ENCODE measurements around the gene CDH23. TPM values are rescaled to one million over a fixed set of nuclear protein-coding genes. Genes with fewer than 3 reads are reported as not detected.

Gene CDH23
- total and polyA plus RNA-seq, 9 of the 15 experiments (the other 6 are each of a cell fraction or from before 2014, with no cell fraction given): 0.18 to 1.2 (median 0.47) TPM

DNA sequence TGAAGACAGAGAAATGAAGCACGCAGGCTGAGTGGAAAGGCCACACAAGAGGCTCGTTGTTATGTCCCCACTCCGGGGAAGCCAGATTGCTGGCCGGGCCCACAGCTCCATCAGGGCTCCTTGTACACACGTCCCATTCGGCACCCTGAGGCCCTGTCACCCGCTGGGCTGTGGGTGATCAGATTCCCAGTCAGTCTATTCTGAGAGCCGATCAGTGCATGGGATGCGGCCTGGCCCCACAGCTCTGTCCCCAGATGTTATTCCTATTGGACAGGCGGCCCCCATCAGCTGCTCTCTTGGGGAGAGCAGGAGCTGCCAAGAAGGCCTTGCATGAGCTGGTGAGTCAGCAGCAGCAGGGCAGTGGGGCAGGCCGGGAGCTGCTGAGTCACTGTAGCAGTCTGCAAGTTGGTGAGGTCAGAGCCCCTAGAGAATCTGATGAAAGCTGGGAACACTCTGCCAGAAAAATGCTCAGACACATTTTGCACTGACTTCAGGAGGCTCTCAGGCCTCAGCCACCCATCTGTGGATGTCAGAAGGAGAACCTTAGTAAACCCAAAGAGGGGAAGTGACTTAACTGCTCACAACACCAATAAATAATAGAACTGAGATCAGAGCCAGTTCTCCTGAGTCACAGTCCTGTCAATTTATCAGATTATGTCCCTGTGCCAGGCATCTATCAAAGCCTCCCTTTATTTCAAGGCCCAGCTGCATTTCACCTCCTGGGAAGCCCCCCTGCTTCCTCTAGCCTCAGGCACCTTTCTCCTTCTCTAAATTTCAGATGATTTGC is 463.7 kb downstream of the CDH23 start (continued):
- TF ChIP-seq CUX1 (CRISPR knock-in tag; IDR thresholded peaks at IDR 0.05) (0 out of 2 replicates have a peak, but pooled peaks have one; percentile 17), TEAD4 (IDR thresholded peaks at IDR 0.05; ENCODE audit: low read length) (peak; percentile 28; the same call in 1 of the 2 replicates), TEAD4 (CRISPR knock-in tag; IDR thresholded peaks at IDR 0.05; ENCODE audit: borderline replicate concordance) (no peak), ZFX (CRISPR knock-in tag; IDR thresholded peaks at IDR 0.05) (peak; percentile 93), PTRF (tag; IDR thresholded peaks at IDR 0.05) (0 out of 2 replicates have a peak, but pooled peaks have one; percentile 63), PML (IDR thresholded peaks at IDR 0.05; ENCODE audit: low read length) (peak; percentile 42; the same call in 1 of the 2 replicates), KLF16 (IDR thresholded peaks at IDR 0.05) (0 out of 2 replicates have a peak, but pooled peaks have one; percentile 30), ETV6 (IDR thresholded peaks at IDR 0.05; ENCODE audit: borderline replicate concordance in 1 of 2, low read depth in 2 of 2, low read length in 1 of 2) (no peak), ETV6 (CRISPR knock-in tag; IDR thresholded peaks at IDR 0.05; ENCODE audit: borderline replicate concordance) (0 out of 2 replicates have a peak, but pooled peaks have one; percentile 20), SMARCB1 (IDR thresholded peaks at IDR 0.05; ENCODE audit: insufficient read length, low read depth) (no peak), RAD51 (IDR thresholded peaks at IDR 0.05; ENCODE audit: borderline replicate concordance, low read depth) (peak; percentile 45; the same call in 1 of the 2 replicates), ZBTB43 (CRISPR knock-in tag; IDR thresholded peaks at IDR 0.05) (0 out of 2 replicates have a peak, but pooled peaks have one; percentile 35), FOXK2 (conservative IDR thresholded peaks at IDR 0.05 in 1 of 2, IDR thresholded peaks at IDR 0.05 in 1 of 2; ENCODE audit: low read depth in 2 of 2) (peak in 1 of 2 experiments; percentile 79; a peak in 3 of 4 replicates), HDAC3 (IDR thresholded peaks at IDR 0.05; ENCODE audit: borderline replicate concordance, partially characterized antibody) (peak; percentile 55), SRF (CRISPR knock-in tag; IDR thresholded peaks at IDR 0.05) (peak in 1 of 2 experiments; percentile 55; a peak in 1 of 4 replicates), ZNF766 (CRISPR knock-in tag; conservative IDR thresholded peaks at IDR 0.05) (peak; percentile 82; the same call in 1 of the 2 replicates), XRCC3 (IDR thresholded peaks at IDR 0.05) (no peak)
- TF ChIP-seq, protein P1, sequence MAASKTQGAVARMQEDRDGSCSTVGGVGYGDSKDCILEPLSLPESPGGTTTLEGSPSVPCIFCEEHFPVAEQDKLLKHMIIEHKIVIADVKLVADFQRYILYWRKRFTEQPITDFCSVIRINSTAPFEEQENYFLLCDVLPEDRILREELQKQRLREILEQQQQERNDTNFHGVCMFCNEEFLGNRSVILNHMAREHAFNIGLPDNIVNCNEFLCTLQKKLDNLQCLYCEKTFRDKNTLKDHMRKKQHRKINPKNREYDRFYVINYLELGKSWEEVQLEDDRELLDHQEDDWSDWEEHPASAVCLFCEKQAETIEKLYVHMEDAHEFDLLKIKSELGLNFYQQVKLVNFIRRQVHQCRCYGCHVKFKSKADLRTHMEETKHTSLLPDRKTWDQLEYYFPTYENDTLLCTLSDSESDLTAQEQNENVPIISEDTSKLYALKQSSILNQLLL (CRISPR knock-in tag; IDR thresholded peaks at IDR 0.05; ENCODE audit: borderline replicate concordance): no peak
